ENCODE data around the gene SETD5.

Gene SETD5

GRCh38 chr3:9397332-9397905, at the start of gene SETD5:
TSS of gene SETD5 (plus strand) at chr3:9397615. CDS start at chr3:9428939, 31,324 bp downstream.
- peak; percentile 98 for DNase-seq (ENCODE audit: low spot score)

GRCh38 chr3:9347887-9348286, 49.5 kb upstream of the SETD5 start:
- no peak for DNase-seq (ENCODE audit: low spot score)

- DNase-seq (ENCODE audit: low spot score), result no peak
Measured at GRCh38 chr3:9349321-9350117, 47.9 kb upstream of the SETD5 start.

GRCh38 chr3:9351709-9352126, 45.7 kb upstream of the SETD5 start:
- no peak for DNase-seq (ENCODE audit: low spot score)

GRCh38 chr3:9352917-9353752, 44.3 kb upstream of the SETD5 start:
- DNase-seq (ENCODE audit: low spot score), result peak; percentile 56

- DNase-seq (ENCODE audit: low spot score), result no peak
Measured at GRCh38 chr3:9361691-9362388, 35.6 kb upstream of the SETD5 start.

- peak; percentile 86 for DNase-seq (ENCODE audit: low spot score)
Measured at GRCh38 chr3:9362731-9363530, 34.5 kb upstream of the SETD5 start, which contains the start of gene THUMPD3. TSS of gene THUMPD3 (plus strand) at chr3:9363054. CDS start at chr3:9365069, 2,015 bp downstream.

GRCh38 chr3:9369508-9369907, 27.9 kb upstream of the SETD5 start:
- no peak for DNase-seq (ENCODE audit: low spot score)

GRCh38 chr3:9373465-9373864, 23.9 kb upstream of the SETD5 start:
- DNase-seq (ENCODE audit: low spot score), result no peak

- DNase-seq (ENCODE audit: low spot score), result no peak
Measured at GRCh38 chr3:9377981-9378380, 19.4 kb upstream of the SETD5 start.

GRCh38 chr3:9379327-9379726, 18.1 kb upstream of the SETD5 start:
- DNase-seq (ENCODE audit: low spot score), result no peak

- no peak for DNase-seq (ENCODE audit: low spot score)
Measured at GRCh38 chr3:9380014-9380413, 17.4 kb upstream of the SETD5 start.

- no peak for DNase-seq (ENCODE audit: low spot score)
Measured at GRCh38 chr3:9384141-9384828, 13.1 kb upstream of the SETD5 start.

- no peak for DNase-seq (ENCODE audit: low spot score)
Measured at GRCh38 chr3:9385187-9386077, 12.0 kb upstream of the SETD5 start.

- DNase-seq (ENCODE audit: low spot score), result no peak
Measured at GRCh38 chr3:9386078-9386459, 11.3 kb upstream of the SETD5 start.

- DNase-seq (ENCODE audit: low spot score), result no peak
Measured at GRCh38 chr3:9386501-9387321, 10.7 kb upstream of the SETD5 start.

GRCh38 chr3:9387322-9387655, 10.1 kb upstream of the SETD5 start:
- no peak for DNase-seq (ENCODE audit: low spot score)

- no peak for DNase-seq (ENCODE audit: low spot score)
Measured at GRCh38 chr3:9388142-9388541, 9.3 kb upstream of the SETD5 start.

Data from CD4-positive, alpha-beta T cell treated with Interleukin-6 at 100 ng/mL for 8 hours (primary cell).